ENCODE data around the gene TUSC2.
"Not testable (repeated sequence)": the region's sequence is repeated elsewhere in the genome, so short reads cannot be mapped to it uniquely, and the experiment has no call there.

The TUSC2 gene

GRCh38 chr3:50294089-50294488 is 33.9 kb downstream of the TUSC2 start:
- DNase-seq (ENCODE audit: low spot score), result no peak

GRCh38 chr3:50293079-50293801 is 34.8 kb downstream of the TUSC2 start:
- no peak for DNase-seq (ENCODE audit: low spot score)

- peak; percentile 98 for DNase-seq (ENCODE audit: low spot score)
These were observed 35.6 kb downstream of the TUSC2 start, which contains the start of gene IFRD2 for GRCh38 chr3:50292159-50293078. Gene IFRD2, minus strand, starts transcription at chr3:50292429. Its CDS starts 155 bp downstream, at chr3:50292274.

GRCh38 chr3:50290161-50290641 is 37.8 kb downstream of the TUSC2 start:
- DNase-seq (ENCODE audit: low spot score), result no peak

GRCh38 chr3:50289130-50289529 is 38.9 kb downstream of the TUSC2 start:
- DNase-seq (ENCODE audit: low spot score), result no peak

- no peak for DNase-seq (ENCODE audit: low spot score)
These were observed 39.5 kb downstream of the TUSC2 start for GRCh38 chr3:50288387-50289007.

- DNase-seq (ENCODE audit: low spot score), result no peak
These were observed 40.8 kb downstream of the TUSC2 start for GRCh38 chr3:50287262-50287661.

- DNase-seq (ENCODE audit: low spot score), result no peak
These were observed 41.4 kb downstream of the TUSC2 start for GRCh38 chr3:50286322-50287227.

GRCh38 chr3:50284121-50284520 is 43.9 kb downstream of the TUSC2 start:
- DNase-seq (ENCODE audit: low spot score), result not testable (repeated sequence)

- no peak for DNase-seq (ENCODE audit: low spot score)
These were observed 48.6 kb downstream of the TUSC2 start for GRCh38 chr3:50279255-50280016.

- DNase-seq (ENCODE audit: low spot score), result no peak
These were observed 49.2 kb downstream of the TUSC2 start, which contains the start of gene LSMEM2 for GRCh38 chr3:50278880-50279224. Gene LSMEM2, plus strand, starts transcription at chr3:50279087. Its CDS starts 27 bp downstream, at chr3:50279114.

- DNase-seq (ENCODE audit: low spot score), result no peak
These were observed 49.7 kb downstream of the TUSC2 start for GRCh38 chr3:50278123-50278879.

GRCh38 chr3:50276762-50277101 is 51.3 kb downstream of the TUSC2 start:
- no peak for DNase-seq (ENCODE audit: low spot score)

GRCh38 chr3:50275996-50276761 is 51.8 kb downstream of the TUSC2 start:
- DNase-seq (ENCODE audit: low spot score), result no peak

- DNase-seq (ENCODE audit: low spot score), result no peak
These were observed 52.7 kb downstream of the TUSC2 start for GRCh38 chr3:50275141-50275995.

Measured in LoVo (cell line).